ENCODE data around the gene VAV2.

Gene VAV2

DNA sequence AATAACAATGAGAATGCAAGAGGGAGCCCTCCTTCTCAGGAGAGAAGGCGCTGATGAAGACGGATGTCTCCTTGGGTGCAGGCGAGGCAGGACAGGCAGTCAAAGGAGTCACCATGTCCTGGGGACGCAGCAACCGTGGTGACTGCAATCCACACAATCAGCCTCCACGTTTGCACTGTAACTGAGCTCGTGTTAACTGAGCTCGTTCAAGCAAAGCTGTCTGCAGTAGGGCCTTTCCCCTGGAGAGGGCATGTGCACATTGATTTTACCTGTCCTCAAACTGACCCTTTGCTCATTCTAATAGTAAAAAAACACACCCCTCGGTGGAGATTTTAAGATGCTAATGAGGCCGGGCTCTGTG is 256.7 kb downstream of the VAV2 start:
- Histone ChIP-seq H3K27ac (no peak overlapping the region), H3K4me3 (ENCODE audit: low read depth, low read length) (no peak overlapping the region), H3K36me3 (ENCODE audit: control insufficient read depth, insufficient read depth, low read length) (no peaks in the 10 kb centered on the region), H3K4me1 (no peaks in the 10 kb centered on the region), H3K9ac (no peak overlapping the region), H3K4me2 (ENCODE audit: low read length) (no peak overlapping the region), H3K79me2 (no peaks in the 10 kb centered on the region), H3K9me3 (ENCODE audit: control insufficient read depth, low read length) (no peaks in the 10 kb centered on the region), H3K27me3 (ENCODE audit: control insufficient read depth, insufficient read depth, low read length) (no peaks in the 10 kb centered on the region), H2AFZ (no peak overlapping the region)
- TF ChIP-seq, protein P1, sequence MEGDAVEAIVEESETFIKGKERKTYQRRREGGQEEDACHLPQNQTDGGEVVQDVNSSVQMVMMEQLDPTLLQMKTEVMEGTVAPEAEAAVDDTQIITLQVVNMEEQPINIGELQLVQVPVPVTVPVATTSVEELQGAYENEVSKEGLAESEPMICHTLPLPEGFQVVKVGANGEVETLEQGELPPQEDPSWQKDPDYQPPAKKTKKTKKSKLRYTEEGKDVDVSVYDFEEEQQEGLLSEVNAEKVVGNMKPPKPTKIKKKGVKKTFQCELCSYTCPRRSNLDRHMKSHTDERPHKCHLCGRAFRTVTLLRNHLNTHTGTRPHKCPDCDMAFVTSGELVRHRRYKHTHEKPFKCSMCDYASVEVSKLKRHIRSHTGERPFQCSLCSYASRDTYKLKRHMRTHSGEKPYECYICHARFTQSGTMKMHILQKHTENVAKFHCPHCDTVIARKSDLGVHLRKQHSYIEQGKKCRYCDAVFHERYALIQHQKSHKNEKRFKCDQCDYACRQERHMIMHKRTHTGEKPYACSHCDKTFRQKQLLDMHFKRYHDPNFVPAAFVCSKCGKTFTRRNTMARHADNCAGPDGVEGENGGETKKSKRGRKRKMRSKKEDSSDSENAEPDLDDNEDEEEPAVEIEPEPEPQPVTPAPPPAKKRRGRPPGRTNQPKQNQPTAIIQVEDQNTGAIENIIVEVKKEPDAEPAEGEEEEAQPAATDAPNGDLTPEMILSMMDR (IDR thresholded peaks at IDR 0.05): no peak

DNA sequence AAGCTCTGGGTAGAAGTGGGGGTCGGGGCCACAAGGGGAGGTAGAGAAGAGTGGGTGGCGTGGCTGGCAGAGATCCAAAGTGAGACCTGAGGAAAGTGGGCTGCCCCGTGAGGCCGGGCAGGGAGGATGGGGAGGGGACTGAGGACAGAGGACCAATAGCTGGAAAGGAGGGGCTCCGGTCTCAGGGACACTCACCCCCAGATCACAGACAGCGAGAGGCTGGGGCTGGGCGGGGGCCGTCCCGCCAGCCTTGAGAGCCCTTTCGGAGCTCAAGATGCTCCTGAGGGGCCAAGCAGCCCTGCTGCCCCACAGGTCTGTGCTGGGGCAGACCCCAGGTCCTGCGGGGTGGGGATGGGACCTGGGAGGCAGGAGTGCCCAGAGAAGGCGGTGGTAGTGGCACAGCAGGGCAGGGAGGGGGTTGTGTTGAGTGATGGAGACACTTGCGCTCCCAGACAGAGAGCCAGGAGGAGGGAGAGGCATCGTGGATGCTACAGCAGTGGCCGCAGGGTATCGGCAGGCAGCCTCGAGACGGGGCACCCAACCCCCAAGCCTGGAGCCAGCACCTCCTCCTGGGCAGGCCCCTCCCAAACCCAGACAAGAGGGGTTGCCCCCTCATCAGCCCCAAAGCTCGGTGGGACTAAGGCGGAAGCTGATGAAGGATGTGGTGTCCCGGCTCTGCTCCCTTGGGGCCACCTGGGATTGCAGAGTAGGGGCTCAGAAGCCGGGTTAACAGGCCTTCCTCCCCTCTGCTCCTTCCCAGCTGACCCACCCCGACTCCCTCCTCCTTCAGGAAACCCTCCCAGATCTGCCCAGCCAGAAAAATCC is 257.3 kb downstream of the VAV2 start:
- Histone ChIP-seq H3K27me3 (ENCODE audit: control insufficient read depth, insufficient read depth, low read length) (no peaks in the 10 kb centered on the region), H3K4me3 (ENCODE audit: low read depth, low read length) (no peak overlapping the region), H3K36me3 (ENCODE audit: control insufficient read depth, insufficient read depth, low read length) (no peaks in the 10 kb centered on the region), H3K9ac (no peak overlapping the region), H3K79me2 (no peaks in the 10 kb centered on the region), H3K9me3 (ENCODE audit: control insufficient read depth, low read length) (no peaks in the 10 kb centered on the region), H3K27ac (no peak overlapping the region), H2AFZ (no peak overlapping the region), H3K4me2 (ENCODE audit: low read length) (no peak overlapping the region), H3K4me1 (no peaks in the 10 kb centered on the region)
- TF ChIP-seq, protein P1 (IDR thresholded peaks at IDR 0.05): no peak

DNA sequence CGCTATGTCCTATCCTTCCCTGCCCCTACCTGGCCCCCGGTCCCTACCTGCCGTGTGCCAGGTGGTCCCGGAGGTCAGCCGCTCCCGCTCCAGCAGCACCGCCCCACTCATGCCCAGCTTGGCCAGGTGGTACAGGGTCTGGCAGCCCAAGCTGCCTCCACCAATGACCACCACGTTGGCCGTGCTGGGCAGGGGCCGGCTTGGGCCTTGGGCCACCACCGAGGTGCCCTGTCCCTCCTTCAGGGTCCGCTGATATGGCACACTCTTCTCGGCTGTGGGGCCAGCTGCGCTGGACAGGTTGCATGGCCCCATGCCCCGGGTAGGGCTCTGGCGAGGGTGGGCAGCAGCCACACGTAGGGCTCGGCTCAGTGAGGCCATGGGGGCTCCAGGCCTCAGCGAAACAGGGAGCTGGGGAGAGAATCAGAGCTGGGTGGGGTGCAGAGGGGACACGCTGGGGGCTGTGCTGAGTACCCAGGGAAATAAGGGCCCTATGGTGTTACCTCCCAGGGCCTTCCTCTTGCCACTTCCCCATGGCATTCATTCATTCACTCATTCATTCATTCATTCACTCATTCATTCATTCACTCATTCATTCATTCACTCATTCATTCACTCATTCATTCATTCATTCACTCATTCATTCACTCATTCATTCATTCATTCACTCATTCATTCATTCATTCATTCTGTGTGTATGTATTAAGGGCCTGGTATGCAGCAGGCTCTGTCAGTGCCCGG is 258.2 kb downstream of the VAV2 start:
- no peak overlapping the region for H2AFZ ChIP-seq
- no peaks in the 10 kb centered on the region for H3K79me2 ChIP-seq
- no peak overlapping the region for H3K9ac ChIP-seq
- no peak overlapping the region for H3K4me2 ChIP-seq (ENCODE audit: low read length)
- no peaks in the 10 kb centered on the region for H3K4me1 ChIP-seq
- no peak overlapping the region for H3K27ac ChIP-seq
- no peaks in the 10 kb centered on the region for H3K9me3 ChIP-seq (ENCODE audit: control insufficient read depth, low read length)
- H3K4me3 ChIP-seq (ENCODE audit: low read depth, low read length): no peak overlapping the region
- no peaks in the 10 kb centered on the region for H3K27me3 ChIP-seq (ENCODE audit: control insufficient read depth, insufficient read depth, low read length)
- no peaks in the 10 kb centered on the region for H3K36me3 ChIP-seq (ENCODE audit: control insufficient read depth, insufficient read depth, low read length)
- TF ChIP-seq, protein P1 (IDR thresholded peaks at IDR 0.05): no peak

DNA sequence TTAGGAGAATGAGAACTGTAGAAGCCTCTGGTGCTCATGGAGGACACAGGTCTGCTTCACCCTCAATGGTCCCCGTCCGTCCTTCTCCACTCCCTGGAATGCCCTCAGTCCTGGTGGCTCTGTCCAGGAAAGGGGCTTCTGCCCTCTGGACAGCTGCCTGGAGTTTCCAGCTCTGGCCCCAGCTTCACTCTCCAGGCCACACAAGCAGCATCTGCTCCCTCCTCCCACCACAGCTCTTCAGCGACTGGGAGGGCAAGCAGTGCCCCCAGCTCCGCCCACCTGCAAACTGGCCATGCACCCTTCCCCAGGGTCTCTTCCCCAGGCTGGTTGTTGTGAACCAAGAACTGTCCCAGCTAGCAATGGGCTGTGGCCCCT is 258.7 kb downstream of the VAV2 start:
- no peak overlapping the region for H2AFZ ChIP-seq
- H3K4me1 ChIP-seq: no peaks in the 10 kb centered on the region

More for the DNA sequence above, 258.7 kb downstream of the VAV2 start:
- Histone ChIP-seq H3K4me2 (ENCODE audit: low read length) (no peak overlapping the region), H3K27me3 (ENCODE audit: control insufficient read depth, insufficient read depth, low read length) (no peaks in the 10 kb centered on the region), H3K79me2 (no peaks in the 10 kb centered on the region), H3K9me3 (ENCODE audit: control insufficient read depth, low read length) (no peaks in the 10 kb centered on the region), H3K27ac (no peak overlapping the region), H3K9ac (no peak overlapping the region), H3K4me3 (ENCODE audit: low read depth, low read length) (no peak overlapping the region), H3K36me3 (ENCODE audit: control insufficient read depth, insufficient read depth, low read length) (no peaks in the 10 kb centered on the region)
- TF ChIP-seq, protein P1 (IDR thresholded peaks at IDR 0.05): no peak
